GM18520 (cell line): ENCODE data around the gene RRAD.
"Not testable (repeated sequence)": the region's sequence is repeated elsewhere in the genome, so short reads cannot be mapped to it uniquely, and the experiment has no call there.

Experiments used
- ATAC-seq: cut with Tn5 transposase; IDR thresholded peaks from one replicate; pipeline ENCODE4 v1.9.1; 2021; ENCODE audit not compliant: unreplicated experiment

RRAD gene

GRCh38 chr16:66934839-66935313, 9.5 kb upstream of the RRAD start:
- ATAC-seq, result not testable (repeated sequence)

GRCh38 chr16:66934138-66934838, 9.0 kb upstream of the RRAD start, which contains the start of gene CIAO2B:
Gene CIAO2B, minus strand, starts transcription at chr16:66934402. Its CDS starts 38 bp downstream, at chr16:66934364.
- ATAC-seq, result peak; percentile 57

GRCh38 chr16:66933776-66934137, 8.4 kb upstream of the RRAD start:
- ATAC-seq, result peak; percentile 10

GRCh38 chr16:66932076-66932475, 6.7 kb upstream of the RRAD start:
- ATAC-seq, result no peak

- no peak for ATAC-seq
Observed at GRCh38 chr16:66931665-66932064, 6.3 kb upstream of the RRAD start.

- no peak for ATAC-seq
Observed at GRCh38 chr16:66930189-66930588, 4.9 kb upstream of the RRAD start.

GRCh38 chr16:66928702-66929388, 3.5 kb upstream of the RRAD start:
- ATAC-seq, result no peak

GRCh38 chr16:66927918-66928649, 2.7 kb upstream of the RRAD start:
- no peak for ATAC-seq

- ATAC-seq, result no peak
Observed at GRCh38 chr16:66926961-66927436, 1.7 kb upstream of the RRAD start.

GRCh38 chr16:66926171-66926947, 1.0 kb upstream of the RRAD start:
- no peak for ATAC-seq

- ATAC-seq, result no peak
Observed at GRCh38 chr16:66924527-66925321, 611 bp downstream of the RRAD start.

GRCh38 chr16:66923866-66924265, 1.5 kb downstream of the RRAD start:
- ATAC-seq, result no peak

- ATAC-seq, result no peak
Observed at GRCh38 chr16:66923247-66923731, 2.0 kb downstream of the RRAD start.

- no peak for ATAC-seq
Observed at GRCh38 chr16:66921729-66922450, 3.4 kb downstream of the RRAD start.

- no peak for ATAC-seq
Observed at GRCh38 chr16:66920924-66921680, 4.2 kb downstream of the RRAD start.

- no peak for ATAC-seq
Observed at GRCh38 chr16:66920299-66920590, 5.1 kb downstream of the RRAD start.

GRCh38 chr16:66919569-66920298, 5.6 kb downstream of the RRAD start:
- ATAC-seq, result no peak
